ENCODE results near the gene PDZD2.
"Not testable (repeated sequence)": the region's sequence is repeated elsewhere in the genome, so short reads cannot be mapped to it uniquely, and the experiment has no call there.

The PDZD2 gene

GRCh38 chr5:32020946-32021345 is 382.0 kb downstream of the PDZD2 start:
- FAIRE-seq, result no peak

GRCh38 chr5:32021771-32022170 is 382.8 kb downstream of the PDZD2 start:
- no peak for FAIRE-seq

GRCh38 chr5:32022638-32023037 is 383.7 kb downstream of the PDZD2 start:
- FAIRE-seq, result no peak

GRCh38 chr5:32023816-32024215 is 384.9 kb downstream of the PDZD2 start:
- no peak for FAIRE-seq

DNA sequence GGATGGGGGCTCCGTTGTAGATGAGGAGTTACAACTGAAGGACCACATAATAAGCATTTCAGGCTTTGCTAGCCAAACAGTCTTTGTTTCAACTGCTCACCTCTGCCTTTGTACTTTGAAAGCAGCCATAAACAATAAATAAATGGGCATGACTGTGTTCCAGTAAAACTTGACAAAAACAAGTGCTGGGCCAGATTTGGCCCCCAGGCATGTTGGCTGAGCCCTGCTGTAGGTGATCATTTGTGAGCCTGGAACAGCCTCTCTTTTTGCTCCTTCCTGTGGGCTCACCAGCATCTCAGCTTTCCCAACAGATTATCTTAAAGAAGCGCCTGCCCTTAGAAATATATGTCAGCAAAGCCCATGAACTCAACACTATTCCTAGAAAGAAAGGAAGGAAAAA is 385.8 kb downstream of the PDZD2 start:
- FAIRE-seq, result no peak

DNA sequence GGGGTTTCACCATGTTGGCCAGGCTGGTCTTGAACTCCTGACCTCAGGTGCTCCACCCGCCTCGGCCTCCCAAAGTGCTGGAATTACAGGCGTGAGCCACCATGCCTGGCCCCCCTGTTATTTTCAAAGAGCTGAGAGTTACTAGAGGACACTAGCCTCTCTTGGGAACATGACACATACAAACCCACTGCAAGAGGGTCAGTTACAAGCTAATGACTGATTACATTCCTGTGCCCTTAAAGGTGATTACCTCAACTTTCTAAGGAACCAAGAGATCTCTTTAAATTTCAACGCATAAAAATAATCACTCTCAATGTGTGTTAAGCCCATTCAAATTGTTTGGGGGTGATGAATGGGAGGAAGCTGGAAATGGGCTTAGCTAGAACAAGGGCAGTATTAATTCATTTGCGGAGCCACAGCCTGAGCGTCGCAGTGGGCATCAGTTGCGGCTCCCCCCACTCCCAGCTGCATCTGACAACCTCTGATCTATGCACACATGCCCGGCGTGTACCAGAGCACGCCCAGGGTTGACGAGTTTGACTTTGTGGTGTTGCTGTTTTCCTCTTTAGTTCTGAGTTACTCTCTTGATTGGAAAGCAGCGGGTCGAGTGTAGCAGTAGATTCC is 388.3 kb downstream of the PDZD2 start:
- no peak for FAIRE-seq

DNA sequence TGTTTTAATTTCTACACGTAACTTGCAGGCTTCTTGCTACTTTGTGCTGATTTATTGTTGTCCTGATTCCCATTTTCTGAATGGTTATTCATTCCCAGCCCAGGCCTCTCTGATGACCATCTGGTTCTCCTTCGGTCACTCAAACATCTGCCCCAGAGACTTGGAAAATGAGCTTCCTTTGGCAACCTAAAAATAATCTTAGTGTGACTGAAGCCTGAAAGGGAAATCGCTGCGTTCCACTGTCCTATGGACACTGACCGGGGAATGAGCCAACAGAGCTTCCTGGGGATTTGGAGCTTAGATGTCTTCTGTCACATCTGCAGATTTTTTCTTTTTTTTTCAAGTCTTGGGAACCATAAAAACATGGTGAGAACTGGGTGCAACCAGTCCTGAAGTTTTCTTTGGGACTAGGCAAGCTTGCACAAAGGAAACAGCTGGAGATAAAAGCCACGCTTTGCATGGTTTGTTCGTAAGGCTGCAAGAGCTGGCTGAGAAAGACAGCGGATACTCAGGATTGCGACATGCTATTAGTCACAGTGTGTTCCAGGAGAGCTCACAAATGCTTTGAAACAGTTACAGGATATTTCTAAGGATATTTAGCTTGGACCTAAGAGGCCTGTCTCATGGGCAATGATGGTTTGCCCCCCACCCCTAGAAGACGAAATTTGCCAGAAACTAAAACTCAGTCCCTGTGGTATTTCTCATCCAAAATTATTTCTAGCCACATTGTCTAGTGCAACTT is 389.0 kb downstream of the PDZD2 start:
- no peak for FAIRE-seq

GRCh38 chr5:32029261-32029660 is 390.3 kb downstream of the PDZD2 start:
- FAIRE-seq, result no peak

GRCh38 chr5:32029781-32030180 is 390.9 kb downstream of the PDZD2 start:
- FAIRE-seq, result no peak

GRCh38 chr5:32030222-32030621 is 391.3 kb downstream of the PDZD2 start:
- FAIRE-seq, result no peak

GRCh38 chr5:32030686-32031085 is 391.8 kb downstream of the PDZD2 start:
- no peak for FAIRE-seq

GRCh38 chr5:32031089-32031488 is 392.2 kb downstream of the PDZD2 start:
- no peak for FAIRE-seq

DNA sequence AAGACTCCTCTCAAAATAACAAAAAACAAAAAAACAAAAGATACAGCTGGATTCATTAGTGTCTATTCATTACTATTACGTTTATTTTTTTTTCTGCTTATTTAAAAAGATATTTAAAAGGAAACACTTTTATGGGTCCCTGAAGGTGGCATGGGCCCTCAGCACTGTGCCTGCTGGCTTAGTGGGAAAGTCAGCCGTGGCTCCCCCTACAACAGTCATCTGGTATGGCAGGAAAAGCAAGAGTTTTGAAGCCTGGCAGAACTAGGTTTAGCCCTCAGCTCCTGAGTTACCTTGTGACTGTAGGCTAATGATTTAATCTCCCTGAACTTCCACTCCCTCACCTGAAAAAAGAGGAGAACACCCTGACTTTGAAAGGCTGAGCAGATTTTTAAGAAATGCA is 399.6 kb downstream of the PDZD2 start:
- no peak for FAIRE-seq

- FAIRE-seq, result not testable (repeated sequence)
These were observed 400.2 kb downstream of the PDZD2 start for GRCh38 chr5:32039133-32039532.

DNA sequence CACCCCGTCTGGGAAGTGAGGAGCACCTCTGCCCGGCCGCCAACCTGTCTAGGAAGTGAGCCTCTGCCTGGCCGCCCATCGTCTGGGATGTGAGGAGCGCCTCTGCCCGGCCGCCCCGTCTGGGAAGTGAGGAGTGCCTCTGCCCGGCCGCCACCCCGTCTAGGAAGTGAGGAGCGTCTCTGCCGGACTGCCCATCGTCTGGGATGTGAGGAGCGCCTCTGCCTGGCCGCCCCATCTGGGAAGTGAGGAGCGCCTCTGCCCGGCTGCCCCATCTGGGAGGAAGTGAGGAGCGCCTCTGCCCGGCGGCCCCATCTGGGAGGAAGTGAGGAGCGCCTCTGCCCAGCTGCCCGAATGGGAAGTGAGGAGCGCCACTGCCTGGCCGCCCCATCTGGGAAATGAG is 400.7 kb downstream of the PDZD2 start:
- FAIRE-seq, result not testable (repeated sequence)

GRCh38 chr5:32040181-32040695 is 401.3 kb downstream of the PDZD2 start:
- not testable (repeated sequence) for FAIRE-seq

DNA sequence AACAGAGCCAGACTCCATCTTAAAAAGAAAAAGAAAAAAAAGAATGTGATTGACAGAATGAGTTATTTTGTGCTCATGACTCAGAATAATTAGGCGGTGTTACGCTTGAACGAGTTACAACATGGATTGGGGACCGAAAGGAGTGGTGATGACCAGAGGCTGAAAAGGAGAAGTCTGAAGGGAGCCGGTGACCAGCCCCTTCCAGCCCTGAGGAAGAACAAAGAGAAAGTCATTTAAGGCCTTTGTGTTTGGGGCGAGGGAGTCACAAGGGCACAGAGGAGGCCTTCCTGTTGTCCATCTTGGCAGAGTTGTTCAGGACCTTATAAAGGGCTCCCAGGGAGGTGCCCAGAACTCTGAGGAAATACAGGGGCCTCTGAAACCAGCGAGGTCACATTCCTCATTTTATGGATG is 403.6 kb downstream of the PDZD2 start:
- FAIRE-seq, result no peak

- no peak for FAIRE-seq
These were observed 404.2 kb downstream of the PDZD2 start for GRCh38 chr5:32043105-32043504.

DNA sequence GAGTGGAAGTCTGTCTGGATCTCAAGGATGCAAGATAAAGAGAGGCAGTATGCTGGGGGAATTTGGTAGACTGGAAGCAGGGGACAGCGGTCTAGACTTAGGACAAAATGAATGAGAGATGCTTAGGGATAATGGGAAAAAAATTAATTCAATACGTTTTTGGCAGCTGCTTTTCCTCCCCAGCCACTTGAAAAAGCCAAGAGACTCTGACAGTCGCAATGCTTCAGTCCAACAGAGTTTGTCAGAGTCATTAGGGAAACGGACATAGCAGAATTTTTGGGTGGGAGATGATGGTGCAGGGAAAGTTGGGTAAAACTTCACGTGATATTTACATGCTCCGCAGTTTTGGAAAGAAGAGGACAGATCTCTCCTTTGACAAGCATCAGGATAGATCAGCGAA is 405.5 kb downstream of the PDZD2 start:
- no peak for FAIRE-seq

DNA sequence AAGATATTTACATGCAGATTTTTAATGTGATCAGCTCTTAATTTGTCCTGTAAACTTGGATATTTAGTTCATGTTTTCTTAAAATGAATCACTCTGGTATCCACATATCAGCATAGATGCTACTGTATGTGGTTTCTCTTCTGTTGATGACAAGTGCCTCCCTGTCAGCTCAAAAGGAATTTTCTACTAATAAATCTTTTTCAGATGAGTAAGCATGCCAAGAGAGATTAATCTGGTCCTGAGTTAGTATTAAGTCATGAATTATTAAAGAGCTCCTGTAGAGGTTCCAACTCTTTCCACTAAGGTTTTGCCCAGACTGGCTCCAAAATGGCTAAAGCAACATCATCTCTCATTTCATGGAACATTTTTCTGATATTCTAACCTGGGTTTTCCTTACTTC is 406.0 kb downstream of the PDZD2 start:
- FAIRE-seq, result no peak

GRCh38 chr5:32047056-32047455 is 408.1 kb downstream of the PDZD2 start:
- no peak for FAIRE-seq

DNA sequence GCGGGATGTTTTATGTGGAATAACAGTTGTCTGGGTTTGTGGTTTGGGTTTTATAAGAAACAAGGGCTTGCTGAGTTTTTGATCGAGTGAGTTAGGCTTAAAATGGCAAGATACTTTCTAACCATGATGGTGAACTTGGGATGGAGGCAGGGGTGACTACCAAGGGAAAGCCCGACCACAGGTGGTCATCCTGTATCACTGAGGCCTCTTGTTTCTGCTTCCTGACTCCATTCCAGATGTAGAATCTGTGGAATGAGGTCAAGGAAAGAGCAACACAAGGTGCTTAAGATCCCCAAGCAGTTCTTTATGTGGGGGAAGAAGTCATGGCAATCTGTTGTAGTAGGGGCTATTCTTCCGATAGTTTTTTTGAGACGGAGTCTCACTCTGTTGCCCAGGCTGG is 412.9 kb downstream of the PDZD2 start:
- no peak for FAIRE-seq

GRCh38 chr5:32055891-32056866 is 417.2 kb downstream of the PDZD2 start:
- no peak for FAIRE-seq
